Measurements from ENCODE around the gene IGFBP6. TPM values are rescaled to one million over a fixed set of nuclear protein-coding genes. Genes with fewer than 3 reads are reported as not detected.
A peak's percentile ranks its signal among the peaks of the same experiment; 100 is the strongest.

IGFBP6 gene
- total RNA-seq, 3 donors from 2014 or later (not counting 1 experiment from before 2014, with no cell fraction given), result 0.61 TPM; not detected in 2

GRCh38 chr12:53065975-53066931, 31.2 kb upstream of the IGFBP6 start:
- Mint-ChIP-seq H3K27me3 (ENCODE audit: low read depth in 2 of 2) (no peaks in the 10 kb centered on the region), H3K4me3 (no peak overlapping the region), H3K36me3 (no peaks in the 10 kb centered on the region), H3K4me1 (peaks cover 5 to 22% of the 10 kb centered on the region in 2 donors), H3K9me3 (no peaks in the 10 kb centered on the region), H3K27ac (peak overlapping the region in 1 of 2 donors; percentile 15)
- Histone ChIP-seq H3K4me1 (ENCODE audit: control insufficient read depth, insufficient read depth, low read length) (no peaks in the 10 kb centered on the region), H3K27me3 (ENCODE audit: control insufficient read depth, insufficient read depth, low read length) (no peaks in the 10 kb centered on the region), H3K36me3 (ENCODE audit: control insufficient read depth, insufficient read depth, low read length) (peaks cover 49% of the 10 kb centered on the region), H3K9me3 (ENCODE audit: control insufficient read depth, insufficient read depth, low read length) (no peaks in the 10 kb centered on the region), H3K27ac (ENCODE audit: low read length) (no peak overlapping the region), H3K4me3 (ENCODE audit: low read length) (no peak overlapping the region)
- intact Hi-C loops (cut with micrococcal nuclease), result loop anchor here (1.0 to 10.0 kb wide), 2 partner anchors 33 to 279 kb away; no protein-coding TSS in a partner anchor
- TF ChIP-seq, protein P1, sequence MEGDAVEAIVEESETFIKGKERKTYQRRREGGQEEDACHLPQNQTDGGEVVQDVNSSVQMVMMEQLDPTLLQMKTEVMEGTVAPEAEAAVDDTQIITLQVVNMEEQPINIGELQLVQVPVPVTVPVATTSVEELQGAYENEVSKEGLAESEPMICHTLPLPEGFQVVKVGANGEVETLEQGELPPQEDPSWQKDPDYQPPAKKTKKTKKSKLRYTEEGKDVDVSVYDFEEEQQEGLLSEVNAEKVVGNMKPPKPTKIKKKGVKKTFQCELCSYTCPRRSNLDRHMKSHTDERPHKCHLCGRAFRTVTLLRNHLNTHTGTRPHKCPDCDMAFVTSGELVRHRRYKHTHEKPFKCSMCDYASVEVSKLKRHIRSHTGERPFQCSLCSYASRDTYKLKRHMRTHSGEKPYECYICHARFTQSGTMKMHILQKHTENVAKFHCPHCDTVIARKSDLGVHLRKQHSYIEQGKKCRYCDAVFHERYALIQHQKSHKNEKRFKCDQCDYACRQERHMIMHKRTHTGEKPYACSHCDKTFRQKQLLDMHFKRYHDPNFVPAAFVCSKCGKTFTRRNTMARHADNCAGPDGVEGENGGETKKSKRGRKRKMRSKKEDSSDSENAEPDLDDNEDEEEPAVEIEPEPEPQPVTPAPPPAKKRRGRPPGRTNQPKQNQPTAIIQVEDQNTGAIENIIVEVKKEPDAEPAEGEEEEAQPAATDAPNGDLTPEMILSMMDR (IDR thresholded peaks at IDR 0.05), result peak; percentile 90
- DNase-seq (peak; percentile 64 to 86), ATAC-seq (peak; percentile 69 to 85 (median 77))
- 55% methylated on average over 21 of the region's 24 CpGs for WGBS (ENCODE audit: insufficient coverage)

GRCh38 chr12:53067074-53067992, 30.1 kb upstream of the IGFBP6 start:
- Histone ChIP-seq H3K9me3 (ENCODE audit: control insufficient read depth, insufficient read depth, low read length) (no peaks in the 10 kb centered on the region), H3K27ac (ENCODE audit: low read length) (no peak overlapping the region), H3K27me3 (ENCODE audit: control insufficient read depth, insufficient read depth, low read length) (no peaks in the 10 kb centered on the region), H3K4me1 (ENCODE audit: control insufficient read depth, insufficient read depth, low read length) (peaks cover 4% of the 10 kb centered on the region), H3K36me3 (ENCODE audit: control insufficient read depth, insufficient read depth, low read length) (peaks cover 57% of the 10 kb centered on the region), H3K4me3 (ENCODE audit: low read length) (no peak overlapping the region)
- Mint-ChIP-seq H3K27ac (peak overlapping the region in 1 of 2 donors; percentile 18), H3K4me1 (peaks cover 5 to 28% of the 10 kb centered on the region in 2 donors), H3K36me3 (no peaks in the 10 kb centered on the region), H3K4me3 (no peak overlapping the region), H3K27me3 (ENCODE audit: low read depth in 2 of 2) (no peaks in the 10 kb centered on the region), H3K9me3 (no peaks in the 10 kb centered on the region)
- TF ChIP-seq, protein P1 (IDR thresholded peaks at IDR 0.05), result no peak
- no peak for ATAC-seq
- no peak for DNase-seq
- WGBS (ENCODE audit: insufficient coverage), result 96% methylated on average over 7 of the region's 7 CpGs
- intact Hi-C loops (cut with micrococcal nuclease), result loop anchor here (10.0 kb wide), 1 partner anchor 277 kb away; no protein-coding TSS in a partner anchor

- peaks cover 64% of the 10 kb centered on the region for H3K36me3 ChIP-seq (ENCODE audit: control insufficient read depth, insufficient read depth, low read length)
- intact Hi-C loops (cut with micrococcal nuclease), result loop anchor here (10.0 kb wide), 1 partner anchor 277 kb away; no protein-coding TSS in a partner anchor
- Mint-ChIP-seq H3K4me1 (peaks cover 5 to 28% of the 10 kb centered on the region in 2 donors), H3K27me3 (ENCODE audit: low read depth in 2 of 2) (no peaks in the 10 kb centered on the region), H3K27ac (peak overlapping the region in 1 of 2 donors; percentile 18), H3K9me3 (no peaks in the 10 kb centered on the region), H3K4me3 (no peak overlapping the region), H3K36me3 (no peaks in the 10 kb centered on the region)
- no peak overlapping the region for H3K4me3 ChIP-seq (ENCODE audit: low read length)
- no peaks in the 10 kb centered on the region for H3K9me3 ChIP-seq (ENCODE audit: control insufficient read depth, insufficient read depth, low read length)
- H3K4me1 ChIP-seq (ENCODE audit: control insufficient read depth, insufficient read depth, low read length), result peaks cover 10% of the 10 kb centered on the region
- 92% methylated on average over 13 of the region's 13 CpGs for WGBS (ENCODE audit: insufficient coverage)
- no peak for DNase-seq
- H3K27ac ChIP-seq (ENCODE audit: low read length), result no peak overlapping the region
- no peak for ATAC-seq
- TF ChIP-seq, protein P1 (IDR thresholded peaks at IDR 0.05), result no peak
- H3K27me3 ChIP-seq (ENCODE audit: control insufficient read depth, insufficient read depth, low read length), result no peaks in the 10 kb centered on the region
These were observed 29.3 kb upstream of the IGFBP6 start for GRCh38 chr12:53067993-53068770.
